Liver (tissue), 3 donors: Measurements from ENCODE around the gene PIK3R5.

ENCODE experiments used
- ATF3 ChIP-seq: IDR thresholded peaks from 2 replicates; pipeline ENCODE4 v1.6.1; 2016; ENCODE audit warnings: antibody characterized with exemption
- CTCF ChIP-seq: fragments of 150-350 bp; IDR thresholded peaks from 2 replicates; pipeline ENCODE4 v1.5.1; 2017; ENCODE audit warnings: improper control_type of control experiment, low read depth, low read length; ENCODE audit not compliant: missing input control
- donor health status: healthy.
- donor health status: healthy.

DNA sequence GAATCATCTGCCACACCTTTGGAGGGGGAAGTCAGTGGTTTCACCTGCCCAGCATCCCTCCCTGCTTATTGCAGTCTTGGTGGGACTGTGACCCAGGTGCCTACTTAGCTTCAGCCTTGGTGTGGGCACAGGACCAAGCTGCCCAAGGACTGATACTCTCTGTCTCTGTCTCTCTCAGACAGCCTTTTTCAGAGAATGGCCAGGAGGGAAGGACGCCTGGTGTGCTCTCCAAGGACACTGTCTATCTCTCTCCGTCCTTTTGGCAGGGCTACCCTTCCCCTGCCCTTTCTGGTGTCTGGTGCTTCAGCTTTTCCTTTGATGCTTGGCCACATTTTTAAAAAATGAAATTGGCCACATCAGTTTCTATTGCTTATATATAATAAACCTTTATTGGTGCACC, 117.6 kb downstream of the PIK3R5 start:
- TF ChIP-seq CTCF (no peak), ATF3 (no peak)
